Loucy (cell line): ENCODE data around the gene HOXB7.

Experiments
- H2AFZ ChIP-seq: fragments of 200-600 bp; sonication (generic); 2 replicates; pipeline ENCODE4 v1.6.0; 2016; ENCODE audit warnings: antibody characterized with exemption, mild to moderate bottlenecking, low read length, moderate library complexity
- H3F3A ChIP-seq: fragments of 200-600 bp; 2 replicates; pipeline ENCODE4 v1.6.0; 2016; ENCODE audit warnings: antibody characterized with exemption, low read depth, mild to moderate bottlenecking
- H3K27me3 ChIP-seq: fragments of 200-600 bp; sonication (generic); 2 replicates; pipeline ENCODE4 v1.6.1; 2014; ENCODE audit warnings: low read length, mild to moderate bottlenecking; ENCODE audit not compliant: insufficient read depth, poor library complexity, severe bottlenecking
- H3K36me3 ChIP-seq: fragments of 200-600 bp; sonication (generic); 2 replicates; pipeline ENCODE4 v1.6.1; 2016; ENCODE audit warnings: low read length; ENCODE audit not compliant: insufficient read depth
- H3K4me1 ChIP-seq: fragments of 200-600 bp; sonication (generic); 2 replicates; pipeline ENCODE4 v1.5.1; 2014; ENCODE audit warnings: low read length, mild to moderate bottlenecking; ENCODE audit not compliant: insufficient read depth, poor library complexity, severe bottlenecking
- H3K4me2 ChIP-seq: fragments of 200-600 bp; sonication (generic); 2 replicates; pipeline ENCODE4 v1.6.0; 2014; ENCODE audit warnings: antibody characterized with exemption, low read length, low read depth, mild to moderate bottlenecking; ENCODE audit not compliant: poor library complexity, severe bottlenecking
- H3K4me3 ChIP-seq: fragments of 200-600 bp; sonication (generic); 2 replicates; pipeline ENCODE4 v1.5.1; 2014; ENCODE audit warnings: low read length, mild to moderate bottlenecking, mixed read lengths; ENCODE audit not compliant: poor library complexity, severe bottlenecking
- H3K79me2 ChIP-seq: fragments of 200-600 bp; sonication (generic); 2 replicates; pipeline ENCODE4 v1.6.1; 2014; ENCODE audit warnings: low read length; ENCODE audit not compliant: insufficient read depth
- H3K9ac ChIP-seq: fragments of 200-600 bp; sonication (generic); 2 replicates; pipeline ENCODE4 v1.6.0; 2014; ENCODE audit warnings: mild to moderate bottlenecking, low read depth, low read length, moderate library complexity; ENCODE audit not compliant: poor library complexity, severe bottlenecking
- H3K9me2 ChIP-seq: fragments of 200-600 bp; sonication (generic); replicated peaks from 2 replicates; pipeline ENCODE4 v1.6.1; 2016; ENCODE audit warnings: low read depth, low read length, mixed read lengths
- H3K9me3 ChIP-seq: fragments of 200-600 bp; sonication (generic); 2 replicates; pipeline ENCODE4 v1.6.1; 2014; ENCODE audit warnings: mild to moderate bottlenecking, antibody characterized with exemption, low read length, low read depth; ENCODE audit not compliant: insufficient read depth
- H4K20me1 ChIP-seq: fragments of 200-600 bp; sonication (generic); 2 replicates; pipeline ENCODE4 v1.6.0; 2014; ENCODE audit warnings: antibody characterized with exemption, low read length, mild to moderate bottlenecking; ENCODE audit not compliant: insufficient read depth, poor library complexity, severe bottlenecking
- EZH2phosphoT487 ChIP-seq: fragments of 200-600 bp; IDR thresholded peaks from 2 replicates; pipeline ENCODE4 v1.6.1; 2018; ENCODE audit warnings: antibody characterized with exemption, mild to moderate bottlenecking, moderate library complexity, borderline replicate concordance
- TF ChIP-seq, protein P1 (sequence below): fragments of 200-600 bp; sonication (generic); conservative IDR thresholded peaks from 2 replicates; pipeline ENCODE4 v1.5.1; 2014; ENCODE audit warnings: mild to moderate bottlenecking, antibody characterized with exemption, low read length

HOXB7 gene

DNA sequence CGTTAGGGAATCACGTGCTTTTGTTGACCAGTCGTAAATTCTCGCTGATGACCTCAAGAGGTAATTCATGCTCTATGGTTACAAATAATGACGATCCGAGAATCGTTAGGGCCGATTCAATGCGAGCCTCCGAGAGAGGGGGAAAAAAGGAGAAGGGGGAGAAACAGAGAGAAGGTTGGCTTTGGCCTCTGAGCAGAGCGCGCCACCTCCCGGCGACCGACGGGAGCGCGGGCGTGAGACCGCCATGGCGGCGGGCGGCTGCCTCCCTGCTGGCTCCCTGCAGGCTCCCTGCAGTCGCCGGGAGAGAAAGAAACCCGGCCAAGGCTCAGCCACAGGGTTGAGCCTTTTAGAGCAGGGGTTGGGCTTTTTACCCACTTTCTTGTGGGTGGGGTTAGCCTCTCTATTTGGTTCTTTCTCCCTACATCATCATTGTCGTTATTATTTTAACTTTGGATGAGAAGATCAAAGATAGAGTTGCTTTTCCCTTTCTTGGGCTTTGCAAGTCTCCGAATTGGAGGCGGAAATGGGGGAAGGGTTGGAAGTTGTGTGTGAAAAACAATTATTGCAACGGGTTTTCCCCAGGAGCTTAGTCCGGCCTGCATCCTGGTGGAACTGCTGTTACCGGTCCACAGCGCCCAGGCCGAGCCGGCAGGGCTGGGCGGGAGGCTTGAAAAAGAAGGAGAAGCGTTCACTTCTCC, 16.8 kb downstream of the HOXB7 start:
- peak overlapping the region; percentile 98 for H3K4me2 ChIP-seq
- H3K27me3 ChIP-seq = peaks cover 47% of the 10 kb centered on the region
- peak overlapping the region; percentile 100 for H3K9ac ChIP-seq
- no peak overlapping the region for H2AFZ ChIP-seq
- H3K4me3 ChIP-seq = peak overlapping the region; percentile 89
- peaks cover 7% of the 10 kb centered on the region; the same call in 1 of the 2 replicates for H3F3A ChIP-seq
- peaks cover 61% of the 10 kb centered on the region for H3K36me3 ChIP-seq
- H3K4me1 ChIP-seq = peaks cover 26% of the 10 kb centered on the region
- no peaks in the 10 kb centered on the region for H3K9me3 ChIP-seq
- H4K20me1 ChIP-seq = peaks cover 79% of the 10 kb centered on the region
- H3K79me2 ChIP-seq = peaks cover 98% of the 10 kb centered on the region
- H3K9me2 ChIP-seq = no peaks in the 10 kb centered on the region
- no peak for TF ChIP-seq EZH2phosphoT487
- TF ChIP-seq, protein P1, sequence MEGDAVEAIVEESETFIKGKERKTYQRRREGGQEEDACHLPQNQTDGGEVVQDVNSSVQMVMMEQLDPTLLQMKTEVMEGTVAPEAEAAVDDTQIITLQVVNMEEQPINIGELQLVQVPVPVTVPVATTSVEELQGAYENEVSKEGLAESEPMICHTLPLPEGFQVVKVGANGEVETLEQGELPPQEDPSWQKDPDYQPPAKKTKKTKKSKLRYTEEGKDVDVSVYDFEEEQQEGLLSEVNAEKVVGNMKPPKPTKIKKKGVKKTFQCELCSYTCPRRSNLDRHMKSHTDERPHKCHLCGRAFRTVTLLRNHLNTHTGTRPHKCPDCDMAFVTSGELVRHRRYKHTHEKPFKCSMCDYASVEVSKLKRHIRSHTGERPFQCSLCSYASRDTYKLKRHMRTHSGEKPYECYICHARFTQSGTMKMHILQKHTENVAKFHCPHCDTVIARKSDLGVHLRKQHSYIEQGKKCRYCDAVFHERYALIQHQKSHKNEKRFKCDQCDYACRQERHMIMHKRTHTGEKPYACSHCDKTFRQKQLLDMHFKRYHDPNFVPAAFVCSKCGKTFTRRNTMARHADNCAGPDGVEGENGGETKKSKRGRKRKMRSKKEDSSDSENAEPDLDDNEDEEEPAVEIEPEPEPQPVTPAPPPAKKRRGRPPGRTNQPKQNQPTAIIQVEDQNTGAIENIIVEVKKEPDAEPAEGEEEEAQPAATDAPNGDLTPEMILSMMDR = peak; percentile 85

DNA sequence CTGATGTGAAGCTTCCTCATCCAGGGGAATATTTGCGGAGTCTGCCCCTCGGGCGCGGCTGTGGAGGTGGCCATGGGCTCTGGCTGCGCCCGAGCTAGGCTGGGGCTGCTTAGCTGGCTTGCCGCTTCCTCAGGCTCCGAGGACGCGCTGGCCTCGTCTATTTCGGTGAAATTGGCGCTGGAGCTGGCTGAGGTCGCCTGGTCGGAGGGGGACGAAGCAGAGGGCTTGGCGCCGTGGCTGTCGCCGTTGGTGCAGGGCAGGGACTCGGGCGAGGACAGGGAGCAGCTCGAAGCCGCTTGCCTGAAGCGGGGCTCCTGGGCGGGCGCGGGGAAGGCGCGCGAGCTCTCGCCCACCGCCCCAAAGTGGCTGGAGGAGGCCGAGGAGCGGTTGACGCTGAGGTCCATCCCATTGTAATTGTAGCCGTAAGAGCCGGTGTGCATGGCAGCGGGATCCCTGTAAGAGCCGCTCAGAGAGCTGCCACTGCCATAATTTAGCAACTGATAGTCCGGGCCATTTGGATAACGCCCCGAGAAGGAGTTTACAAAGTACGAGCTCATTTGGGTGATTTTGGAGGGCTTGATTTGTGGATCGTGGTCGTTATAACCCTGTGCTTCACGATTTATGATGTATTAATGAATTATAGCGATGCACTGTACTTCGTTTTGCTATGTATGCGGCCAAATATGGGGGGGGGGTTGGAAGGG, 17.5 kb downstream of the HOXB7 start, which contains the start of gene HOXB5:
Gene HOXB5 (minus strand): TSS at position 654 of the 704 bp plus-strand sequence. CDS start 97 bp downstream, at position 557.
- peak within 1 kb of the TSS; percentile 98 for H3K4me2 ChIP-seq
- peaks cover 33% of the 10 kb centered on the region for H3K4me1 ChIP-seq
- peaks cover 79% of the 10 kb centered on the region for H4K20me1 ChIP-seq

DNA sequence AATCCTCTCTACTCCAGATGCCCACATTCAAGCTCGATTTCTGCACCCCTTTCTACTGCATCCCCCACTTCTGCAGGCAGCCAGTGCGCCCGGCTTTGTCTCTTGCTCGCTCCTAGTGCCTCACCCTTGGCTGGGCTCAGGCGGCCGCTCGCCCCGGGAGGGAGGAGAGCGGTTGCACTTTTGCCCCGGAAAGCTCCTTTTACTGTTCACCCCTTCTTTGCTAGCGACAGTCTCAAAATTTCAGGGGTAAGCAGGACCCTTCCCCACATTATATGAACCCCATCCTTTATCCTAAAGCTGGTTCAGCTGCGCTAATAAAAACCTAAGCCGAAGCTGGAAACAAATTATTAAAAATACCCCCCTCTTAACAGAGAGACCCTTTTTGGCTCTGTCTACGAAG, 18.2 kb downstream of the HOXB7 start:
- no peaks in the 10 kb centered on the region for H3K9me3 ChIP-seq
- peaks cover 98% of the 10 kb centered on the region for H3K79me2 ChIP-seq
- TF ChIP-seq, protein P1 = no peak
- TF ChIP-seq EZH2phosphoT487 = no peak
- H3K27me3 ChIP-seq = peaks cover 43% of the 10 kb centered on the region
- H3K36me3 ChIP-seq = peaks cover 48% of the 10 kb centered on the region
- H3K4me2 ChIP-seq = peak overlapping the region; percentile 98
- peaks cover 79% of the 10 kb centered on the region for H4K20me1 ChIP-seq
- H2AFZ ChIP-seq = no peak overlapping the region
- H3K9me2 ChIP-seq = no peaks in the 10 kb centered on the region
- peaks cover 7% of the 10 kb centered on the region; the same call in 1 of the 2 replicates for H3F3A ChIP-seq
- H3K9ac ChIP-seq = peak overlapping the region; percentile 100
- H3K4me3 ChIP-seq = peak overlapping the region; percentile 89
- peaks cover 37% of the 10 kb centered on the region for H3K4me1 ChIP-seq

More for the DNA sequence above, 17.5 kb downstream of the HOXB7 start, which contains the start of gene HOXB5:
- no peaks in the 10 kb centered on the region for H3K9me2 ChIP-seq
- peak within 1 kb of the TSS; percentile 100 for H3K9ac ChIP-seq
- TF ChIP-seq EZH2phosphoT487 = no peak
- TF ChIP-seq, protein P1 = no peak
- no peak within 1 kb of the TSS for H2AFZ ChIP-seq
- peak within 1 kb of the TSS; percentile 89 for H3K4me3 ChIP-seq
- H3K36me3 ChIP-seq = peaks cover 55% of the 10 kb centered on the region
- no peaks in the 10 kb centered on the region for H3K9me3 ChIP-seq
- H3K79me2 ChIP-seq = peaks cover 98% of the 10 kb centered on the region
- H3F3A ChIP-seq = peaks cover 7% of the 10 kb centered on the region; the same call in 1 of the 2 replicates
- peaks cover 43% of the 10 kb centered on the region for H3K27me3 ChIP-seq
